HG03060 (cell line): ENCODE results near the gene WFS1.

Source experiments
- ATAC-seq: cut with Tn5 transposase; IDR thresholded peaks from one replicate; pipeline ENCODE4 v1.9.1; 2021; ENCODE audit warnings: low read depth, moderate number of reproducible peaks; ENCODE audit not compliant: unreplicated experiment

WFS1 gene

GRCh38 chr4:6335040-6335590 is 65.5 kb downstream of the WFS1 start:
- no peak for ATAC-seq

DNA sequence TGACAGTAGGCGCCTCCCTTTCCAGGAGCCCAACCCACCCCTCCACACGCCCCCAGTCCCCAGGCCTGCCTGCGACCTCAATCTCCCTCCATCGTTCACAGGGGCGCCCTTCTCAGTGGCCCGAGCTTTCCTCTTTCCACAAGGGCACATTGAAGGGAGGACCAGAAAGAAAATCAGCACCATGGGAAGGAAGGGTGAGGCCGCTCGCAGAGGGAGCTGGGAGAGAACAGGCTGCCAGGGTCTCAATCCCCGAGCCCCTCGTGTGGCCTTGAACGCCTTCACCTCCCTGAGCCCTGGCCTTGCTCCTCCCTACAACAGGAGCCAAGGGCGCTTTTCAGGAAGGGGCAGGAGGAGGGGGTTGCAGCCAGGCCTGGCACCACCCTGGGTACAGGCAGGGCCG is 66.5 kb downstream of the WFS1 start:
- ATAC-seq = no peak

DNA sequence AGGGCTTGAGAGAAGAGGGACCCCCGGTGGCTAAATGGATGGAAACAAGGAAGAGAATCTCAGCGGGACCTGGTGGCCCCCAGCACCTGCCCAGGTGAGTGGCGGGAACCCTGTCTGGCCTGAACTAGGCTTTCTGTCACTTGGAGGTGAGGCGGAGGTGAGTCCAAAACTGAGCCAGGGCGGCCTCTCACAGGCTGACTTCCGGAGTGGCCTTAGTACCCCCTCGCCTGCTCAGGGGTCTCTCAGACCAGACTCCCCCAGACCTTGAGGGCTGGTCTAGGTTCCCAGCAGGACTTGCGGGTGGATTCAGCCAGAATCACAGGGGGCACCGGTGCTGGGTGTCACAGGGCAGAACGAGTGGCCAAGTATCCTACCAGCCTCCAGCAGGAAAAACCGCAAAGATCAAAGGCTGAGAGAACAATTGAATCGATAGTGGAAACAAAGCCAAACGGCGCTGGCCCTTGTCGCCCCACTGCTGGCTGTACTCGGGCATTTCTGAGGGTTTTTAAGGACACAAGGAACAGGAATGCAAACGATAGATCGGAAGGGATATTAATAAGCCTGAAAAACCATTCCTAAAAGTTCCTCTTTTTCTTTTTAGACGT is 67.8 kb downstream of the WFS1 start:
- ATAC-seq = no peak

GRCh38 chr4:6338175-6338950 is 68.7 kb downstream of the WFS1 start:
- ATAC-seq = no peak

- ATAC-seq = no peak
Observed at GRCh38 chr4:6338951-6339817, 69.5 kb downstream of the WFS1 start.

GRCh38 chr4:6339818-6340445 is 70.3 kb downstream of the WFS1 start:
- no peak for ATAC-seq

DNA sequence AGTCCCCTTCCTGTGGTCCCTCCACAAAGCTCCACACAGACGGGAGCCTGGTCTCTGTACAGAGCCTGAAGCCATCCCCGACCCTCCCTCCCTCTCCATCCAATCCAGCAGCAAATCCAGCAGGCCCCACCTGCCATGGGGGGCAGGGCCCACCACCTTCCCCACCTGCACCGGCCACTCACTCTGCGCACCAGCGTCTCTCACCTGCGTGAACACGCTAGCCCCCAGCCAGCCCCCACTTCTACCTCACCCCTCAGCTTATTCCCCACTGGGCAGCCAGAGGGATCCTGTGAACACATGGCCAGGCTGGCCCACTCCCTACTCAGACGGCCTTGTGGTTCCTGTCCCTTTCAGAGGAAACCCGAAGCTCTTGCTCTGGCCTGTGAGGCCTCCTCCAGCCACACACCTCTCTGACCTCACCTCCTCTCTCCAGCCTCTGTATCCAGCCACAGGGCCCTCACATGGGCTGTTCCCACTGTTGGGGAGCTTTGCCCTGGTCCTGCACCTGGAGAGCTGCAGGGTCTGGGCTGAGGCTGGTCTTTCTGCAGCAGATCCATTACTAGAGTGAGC is 70.9 kb downstream of the WFS1 start:
- no peak for ATAC-seq

- ATAC-seq = no peak
Observed at GRCh38 chr4:6341696-6342095, 72.0 kb downstream of the WFS1 start.

DNA sequence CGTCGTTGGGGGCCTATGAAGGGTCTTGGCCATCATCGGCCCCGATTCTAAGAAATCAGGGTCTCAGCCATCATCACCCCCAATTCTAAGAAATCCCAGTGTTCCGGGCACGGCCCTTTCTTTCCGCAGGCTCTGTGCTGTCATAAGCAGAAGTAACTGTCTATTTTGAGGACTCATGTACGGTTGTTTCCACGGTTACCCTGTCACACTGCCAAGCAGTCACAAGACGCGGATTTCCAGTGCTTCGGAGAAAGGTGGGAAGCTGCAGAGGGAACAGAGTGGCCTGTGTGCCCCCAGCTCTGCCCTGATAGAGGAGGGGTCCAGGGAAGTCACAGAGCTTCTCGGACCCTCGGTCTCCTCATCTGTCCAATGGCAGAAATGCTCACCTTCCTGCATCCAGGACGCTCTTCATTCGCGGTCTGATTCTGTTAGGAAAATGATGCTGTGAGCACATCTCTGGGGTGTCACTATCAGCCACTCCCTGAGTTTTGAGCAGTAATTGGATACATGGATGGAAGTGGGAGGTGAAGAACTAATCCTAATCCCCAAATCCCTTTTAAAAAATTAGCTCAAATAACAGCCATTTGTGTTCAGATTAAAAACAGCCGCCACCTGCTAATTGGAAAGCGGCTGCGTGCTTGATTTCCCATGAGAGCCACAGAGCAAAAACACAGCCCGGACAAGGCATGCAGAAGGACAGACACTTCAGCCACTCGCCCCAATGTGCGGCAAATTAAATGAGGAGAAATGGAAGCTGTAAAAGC is 73.1 kb downstream of the WFS1 start:
- no peak for ATAC-seq

DNA sequence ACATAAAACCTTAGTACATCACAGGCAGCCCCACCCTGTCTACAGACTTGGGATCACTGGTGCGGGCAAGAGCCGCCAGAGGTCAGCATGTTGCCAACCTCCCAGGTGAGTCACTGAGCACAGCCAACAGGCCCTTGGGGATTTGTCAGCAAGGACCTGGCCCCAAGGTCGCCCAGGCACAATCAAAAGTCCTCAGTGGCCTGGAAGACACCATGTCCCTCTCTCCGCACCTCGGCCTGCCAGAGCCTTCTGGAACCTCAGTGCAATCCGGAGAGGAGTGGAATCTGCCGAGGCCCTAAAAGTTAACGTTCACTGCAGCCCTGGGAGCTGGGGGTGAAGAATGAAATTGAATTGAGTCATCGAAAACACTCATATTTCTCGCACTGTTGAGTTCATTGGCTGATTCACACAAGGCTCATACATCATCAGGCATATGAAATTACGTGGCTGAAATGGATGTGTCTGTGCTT is 74.3 kb downstream of the WFS1 start:
- ATAC-seq = no peak

DNA sequence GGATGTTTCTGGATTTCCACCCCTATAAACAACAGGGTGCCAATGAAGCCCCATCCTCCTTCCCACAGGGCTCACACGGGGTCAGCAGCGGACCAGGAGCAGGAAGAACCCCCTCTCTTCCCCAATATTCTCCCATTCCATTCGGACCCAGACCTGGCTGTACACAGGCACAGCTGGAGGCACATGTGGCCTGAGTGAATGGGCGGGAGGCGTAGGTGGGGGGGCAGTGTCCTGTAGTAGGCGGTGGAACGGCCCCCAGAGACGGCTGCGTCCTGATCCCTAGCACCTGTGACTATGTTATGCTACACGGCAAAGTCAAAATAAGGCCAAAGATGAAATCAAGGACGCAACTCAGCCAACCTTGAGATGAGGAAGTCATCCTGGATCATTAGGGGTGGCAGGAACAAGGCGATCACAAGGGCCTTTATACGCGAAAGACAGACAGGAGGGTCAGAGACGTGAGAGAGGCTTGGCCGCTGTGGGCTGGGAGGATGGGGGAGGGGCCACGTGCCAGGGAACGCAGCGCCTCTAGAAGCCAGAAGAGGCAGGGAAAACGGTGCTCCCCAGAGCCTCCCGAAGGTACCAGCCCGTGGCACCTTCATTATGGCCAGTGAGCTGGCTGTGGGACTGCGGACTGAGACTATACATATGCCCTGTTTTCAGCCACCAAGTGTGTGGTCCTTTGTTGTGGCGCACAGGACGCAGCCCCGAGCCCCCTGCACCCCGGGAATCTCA is 75.6 kb downstream of the WFS1 start:
- ATAC-seq = no peak

- no peak for ATAC-seq
Observed at GRCh38 chr4:6345866-6346265, 76.2 kb downstream of the WFS1 start.

DNA sequence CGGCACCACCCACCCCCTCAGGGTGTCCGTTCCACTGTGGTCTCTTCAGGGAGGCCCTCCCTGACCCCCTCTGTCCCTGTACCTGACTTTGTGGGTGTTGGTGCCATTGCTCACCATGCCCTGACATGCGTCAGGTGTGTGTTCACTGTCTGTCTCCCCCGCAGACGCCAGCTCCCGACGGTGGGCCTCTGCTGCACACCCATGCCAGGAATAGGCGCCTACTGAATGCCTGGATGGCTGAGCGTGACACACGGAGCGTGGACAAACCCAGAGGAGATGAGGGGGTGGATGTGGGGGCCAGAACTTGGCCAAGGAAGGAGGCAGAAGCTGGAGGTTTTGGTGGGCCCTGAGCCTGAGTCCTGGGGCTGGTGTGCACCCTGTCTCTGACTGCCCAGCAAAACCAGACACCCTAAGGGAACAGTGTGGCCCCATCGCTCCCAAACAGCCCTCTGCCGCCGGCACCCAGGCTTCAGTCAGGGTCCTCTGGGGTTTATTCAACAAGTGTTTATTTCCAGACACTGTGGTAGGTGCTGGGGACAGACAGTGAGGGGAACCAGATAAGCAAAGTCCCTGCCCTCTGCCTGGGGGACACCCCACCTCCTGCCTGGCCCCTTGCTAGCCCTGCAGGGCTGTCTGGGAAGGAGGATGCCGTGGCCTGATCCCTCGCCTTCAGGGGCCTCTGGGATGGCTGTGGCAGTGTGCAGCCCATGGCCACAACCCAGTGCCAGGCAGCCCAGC is 76.9 kb downstream of the WFS1 start:
- no peak for ATAC-seq

DNA sequence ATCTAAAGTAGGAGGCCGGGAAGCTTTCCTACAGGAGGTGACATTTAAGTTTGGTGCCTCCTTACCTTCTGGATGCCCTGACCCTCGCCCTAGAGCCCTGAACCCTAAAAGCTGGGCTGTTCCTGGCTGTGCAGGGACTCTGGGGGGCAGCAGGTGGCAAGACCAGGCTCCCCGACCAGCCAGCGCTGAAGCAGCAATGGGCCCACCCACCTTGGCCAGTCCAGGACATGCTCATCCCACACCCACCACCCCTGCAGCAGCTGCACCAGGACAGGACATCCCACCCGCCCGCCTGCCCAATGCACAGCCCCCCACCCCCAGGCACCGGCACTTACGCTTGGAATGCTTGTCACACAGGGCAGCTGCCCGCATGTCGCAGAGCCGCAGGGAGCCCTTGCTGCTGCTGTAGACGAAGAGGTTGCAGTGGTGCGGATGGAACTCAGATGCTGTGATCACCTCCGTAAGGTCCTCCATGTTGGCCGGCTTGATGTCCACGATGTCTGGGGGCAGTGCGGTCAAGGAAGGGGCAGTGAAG is 77.9 kb downstream of the WFS1 start:
- no peak for ATAC-seq

- no peak for ATAC-seq
Observed at GRCh38 chr4:6348408-6348807, 78.8 kb downstream of the WFS1 start.

- no peak for ATAC-seq
Observed at GRCh38 chr4:6349896-6350603, 80.4 kb downstream of the WFS1 start.

DNA sequence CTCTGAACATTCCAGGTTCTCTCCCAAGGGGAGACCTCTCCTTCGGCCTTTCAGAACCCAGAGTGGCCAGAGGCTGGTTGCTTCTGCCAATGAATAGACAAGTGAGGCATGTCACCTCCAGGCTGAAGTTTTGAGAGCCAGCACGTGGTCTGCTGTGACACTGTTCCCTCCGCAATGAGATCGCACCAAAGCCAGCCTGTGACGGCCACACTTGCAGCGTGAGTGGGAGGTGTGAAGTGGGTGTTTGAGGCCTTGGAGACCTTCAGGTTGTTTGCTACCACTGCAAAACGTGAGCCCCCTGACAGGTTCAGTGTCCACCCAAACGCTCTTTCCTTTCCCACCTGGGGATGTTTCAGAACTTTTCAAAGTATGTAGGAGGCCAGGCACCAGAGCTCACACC is 81.0 kb downstream of the WFS1 start:
- ATAC-seq = no peak
